Measurements from ENCODE around the gene DSC1.

DNA sequence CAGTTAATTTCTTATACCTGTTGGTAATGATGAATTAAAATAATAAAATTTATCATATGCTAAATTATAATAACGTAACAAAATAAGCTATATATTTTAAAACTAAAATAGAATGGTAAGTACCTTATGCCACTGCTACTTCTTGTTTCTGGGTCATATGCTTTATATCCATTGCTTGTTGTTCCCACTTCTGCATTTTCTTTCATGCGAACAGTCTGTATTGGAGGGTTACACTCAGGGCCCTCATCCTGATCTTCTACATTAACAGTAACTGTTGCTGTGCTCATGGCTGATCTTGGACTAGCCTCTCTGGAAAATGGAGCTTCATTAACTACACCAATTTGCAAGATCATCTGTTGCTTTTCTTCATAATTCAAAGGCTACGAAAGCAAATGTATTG is 82.7 kb downstream of the DSC1 start:
- TF ChIP-seq, protein P1, sequence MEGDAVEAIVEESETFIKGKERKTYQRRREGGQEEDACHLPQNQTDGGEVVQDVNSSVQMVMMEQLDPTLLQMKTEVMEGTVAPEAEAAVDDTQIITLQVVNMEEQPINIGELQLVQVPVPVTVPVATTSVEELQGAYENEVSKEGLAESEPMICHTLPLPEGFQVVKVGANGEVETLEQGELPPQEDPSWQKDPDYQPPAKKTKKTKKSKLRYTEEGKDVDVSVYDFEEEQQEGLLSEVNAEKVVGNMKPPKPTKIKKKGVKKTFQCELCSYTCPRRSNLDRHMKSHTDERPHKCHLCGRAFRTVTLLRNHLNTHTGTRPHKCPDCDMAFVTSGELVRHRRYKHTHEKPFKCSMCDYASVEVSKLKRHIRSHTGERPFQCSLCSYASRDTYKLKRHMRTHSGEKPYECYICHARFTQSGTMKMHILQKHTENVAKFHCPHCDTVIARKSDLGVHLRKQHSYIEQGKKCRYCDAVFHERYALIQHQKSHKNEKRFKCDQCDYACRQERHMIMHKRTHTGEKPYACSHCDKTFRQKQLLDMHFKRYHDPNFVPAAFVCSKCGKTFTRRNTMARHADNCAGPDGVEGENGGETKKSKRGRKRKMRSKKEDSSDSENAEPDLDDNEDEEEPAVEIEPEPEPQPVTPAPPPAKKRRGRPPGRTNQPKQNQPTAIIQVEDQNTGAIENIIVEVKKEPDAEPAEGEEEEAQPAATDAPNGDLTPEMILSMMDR (IDR thresholded peaks at IDR 0.05) = no peak
- no peak for TF ChIP-seq POLR2AphosphoS5 (IDR thresholded peaks at IDR 0.05)
- no peak for TF ChIP-seq POLR2A (IDR thresholded peaks at IDR 0.05)
